Esophagus (tissue), 2 donors: ENCODE measurements around the gene GGN. TPM values are rescaled to one million over a fixed set of nuclear protein-coding genes. Genes with fewer than 3 reads are reported as not detected.
"Not testable (repeated sequence)": the region's sequence is repeated elsewhere in the genome, so short reads cannot be mapped to it uniquely, and the experiment has no call there.

ENCODE experiments used
- H3K27ac ChIP-seq, 2 donors: one replicate each; pipeline ENCODE4 v1.5.1; 2013; ENCODE audit warnings: low read depth in 2 of 2, mild to moderate bottlenecking in 2 of 2, inconsistent platforms in 1 of 2, low read length in 1 of 2, moderate library complexity in 1 of 2
- H3K27me3 ChIP-seq, 2 donors: one replicate each; pipeline ENCODE4 v1.6.1; 2013; ENCODE audit warnings: low read length in 2 of 2, control low read depth in 1 of 2, mild to moderate bottlenecking in 1 of 2; ENCODE audit not compliant: insufficient read depth in 2 of 2, control insufficient read depth in 1 of 2
- H3K36me3 ChIP-seq, 2 donors: one replicate each; pipeline ENCODE4 v1.6.1; 2013; ENCODE audit warnings: low read length in 1 of 2; ENCODE audit not compliant: control insufficient read depth in 2 of 2, insufficient read depth in 2 of 2
- H3K4me1 ChIP-seq, 2 donors: one replicate each; pipeline ENCODE4 v1.6.1; 2013; ENCODE audit warnings: low read length in 1 of 2; ENCODE audit not compliant: control insufficient read depth in 2 of 2, insufficient read depth in 2 of 2
- H3K4me3 ChIP-seq, 2 donors: one replicate each; pipeline ENCODE4 v1.5.1; 2013; ENCODE audit warnings: low read length in 2 of 2, mild to moderate bottlenecking in 2 of 2, low read depth in 1 of 2, moderate library complexity in 1 of 2
- H3K9me3 ChIP-seq, 2 donors: one replicate each; pipeline ENCODE4 v1.6.1; 2013; ENCODE audit warnings: mild to moderate bottlenecking in 2 of 2, low read depth in 1 of 2, low read length in 1 of 2, moderate library complexity in 1 of 2; ENCODE audit not compliant: control insufficient read depth in 2 of 2, insufficient read depth in 1 of 2
- WGBS, 2 donors: extraction: QIAGEN DNeasy Blood & Tissue Kit; methylation state at CpG; one replicate each; pipeline ENCODE4 v1.1.7; 2013; 5-methylcytosine and 5-hydroxymethylcytosine counted together
- polyA plus RNA-seq, 2 donors: library from polyadenylated mRNA; stranded (reverse); fragments of 200-250 nt; gene quantifications; one replicate each; pipeline ENCODE4 v1.2.3, GENCODE V29; 2013
- donor health status: healthy with polysubstance abuse.
- donor health status: Bipolar disorder and iron deficiency.

GGN gene
- polyA plus RNA-seq, 2 donors: 0.12 to 0.29 TPM

DNA sequence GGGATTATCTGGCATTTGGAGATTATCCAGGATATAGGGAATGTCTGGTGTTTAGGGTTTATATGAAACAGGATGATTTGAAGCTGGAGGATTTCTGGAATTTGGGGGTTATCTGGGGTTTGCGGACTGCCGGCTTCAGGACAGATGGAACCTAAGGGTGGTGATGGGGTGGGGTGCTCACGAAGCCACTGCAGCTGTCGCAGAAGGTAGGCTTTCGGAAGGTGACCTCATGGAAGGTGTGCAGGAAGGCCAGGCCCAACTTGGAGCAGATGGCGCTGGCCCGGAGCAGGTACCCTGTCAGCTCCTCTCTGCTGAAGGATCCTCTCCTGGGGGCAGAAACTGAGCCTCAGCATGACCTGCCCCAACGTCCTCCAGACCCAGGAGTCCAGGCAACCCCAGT, 24.7 kb upstream of the GGN start:
- Histone ChIP-seq H3K27ac (no peak overlapping the region), H3K36me3 (no peaks in the 10 kb centered on the region), H3K27me3 (no peaks in the 10 kb centered on the region), H3K4me3 (no peak overlapping the region), H3K4me1 (no peaks in the 10 kb centered on the region), H3K9me3 (no peaks in the 10 kb centered on the region)
- 89 to 91% methylated on average over 8 of the region's 8 CpGs for WGBS, 2 donors

DNA sequence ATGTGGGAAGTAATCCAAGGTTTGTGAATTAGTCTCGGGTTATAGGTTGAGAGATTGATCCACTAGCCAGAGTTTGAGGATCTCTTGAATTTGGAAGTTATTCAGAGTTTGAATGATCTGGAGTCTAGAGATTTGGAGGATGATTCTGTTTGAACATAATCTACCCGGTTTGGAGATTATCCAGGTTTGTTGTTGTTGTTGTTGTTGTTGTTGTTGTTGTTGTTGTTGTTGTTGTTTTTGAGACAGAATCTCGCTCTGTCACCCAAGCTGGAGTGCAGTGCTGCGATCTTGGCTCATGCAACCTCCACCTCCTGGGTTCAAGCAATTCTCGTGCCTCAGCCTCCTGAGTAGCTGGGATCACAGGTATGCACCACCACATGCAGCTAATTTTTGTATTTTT, 24.1 kb upstream of the GGN start:
- 85% methylated on average over 5 of the region's 5 CpGs for WGBS, 2 donors
- not testable (repeated sequence) for H3K36me3 ChIP-seq, H3K4me1 ChIP-seq, H3K27me3 ChIP-seq, H3K9me3 ChIP-seq, H3K4me3 ChIP-seq, H3K27ac ChIP-seq

DNA sequence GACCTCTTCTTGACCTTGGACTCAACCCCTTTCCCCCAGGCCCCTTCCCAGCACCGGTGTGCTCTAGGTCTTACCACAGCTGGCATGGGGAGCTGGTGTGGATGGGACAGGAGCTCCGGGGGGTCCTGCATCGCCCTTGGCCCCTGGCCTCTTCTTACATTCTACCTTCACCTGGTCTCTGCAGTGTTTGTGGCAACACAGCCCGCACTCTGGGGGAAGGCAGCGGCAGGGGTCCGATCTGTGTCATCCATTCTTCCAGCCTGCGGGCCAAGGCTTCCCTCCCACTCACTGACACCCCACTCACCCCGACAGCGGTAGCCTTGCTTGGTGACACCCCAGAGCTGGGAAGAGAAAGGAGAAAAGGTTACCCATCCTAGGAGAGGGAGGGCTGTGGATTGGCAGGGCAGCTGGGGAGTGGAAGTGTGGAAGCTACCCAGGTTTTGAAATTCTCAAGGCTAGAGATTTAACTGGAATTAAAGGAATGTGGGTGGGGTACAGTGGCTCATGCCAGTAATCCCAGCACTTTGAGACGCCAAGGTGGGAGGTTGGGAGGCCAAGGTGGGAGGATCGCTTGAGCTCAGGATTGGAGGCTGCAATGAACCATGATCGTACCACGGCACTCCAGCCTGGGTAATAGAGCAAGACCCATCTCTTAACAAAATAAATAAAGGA, 23.3 kb upstream of the GGN start:
- Histone ChIP-seq H3K9me3 (no peaks in the 10 kb centered on the region), H3K27me3 (no peaks in the 10 kb centered on the region), H3K36me3 (peaks cover 3 to 7% of the 10 kb centered on the region in 2 donors), H3K4me1 (no peaks in the 10 kb centered on the region), H3K27ac (no peak overlapping the region), H3K4me3 (no peak overlapping the region)
- WGBS, 2 donors: 83 to 85% methylated on average over 12 to 13 of the region's 13 CpGs

DNA sequence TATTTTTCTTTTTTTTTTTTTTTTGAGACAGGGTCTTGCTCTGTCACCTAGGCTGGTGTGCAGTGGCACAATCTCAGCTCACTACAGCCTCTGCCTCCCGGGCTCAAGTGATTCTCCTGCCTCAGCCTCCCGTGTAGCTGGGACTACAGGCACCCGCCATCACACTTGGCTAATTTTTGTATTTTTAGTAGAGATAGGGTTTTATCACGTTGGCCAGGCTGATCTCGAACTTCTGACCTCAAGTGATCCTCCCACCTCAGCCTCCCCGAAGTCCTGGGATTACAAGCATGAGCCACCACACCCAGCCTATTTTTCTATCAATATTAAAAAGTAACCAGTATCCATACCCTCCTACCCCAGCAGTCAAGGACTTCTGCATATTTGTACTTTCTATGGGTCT, 22.6 kb upstream of the GGN start:
- WGBS, 2 donors: 78 to 82% methylated on average over 6 of the region's 6 CpGs
- H3K4me1 ChIP-seq, H3K9me3 ChIP-seq, H3K36me3 ChIP-seq, H3K27ac ChIP-seq, H3K27me3 ChIP-seq, H3K4me3 ChIP-seq: not testable (repeated sequence)

- no peaks in the 10 kb centered on the region for H3K9me3 ChIP-seq
- H3K27me3 ChIP-seq: no peaks in the 10 kb centered on the region
- H3K4me1 ChIP-seq: no peaks in the 10 kb centered on the region
- peaks cover 3 to 16% of the 10 kb centered on the region in 2 donors for H3K36me3 ChIP-seq
- H3K27ac ChIP-seq: no peak overlapping the region
- 54 to 56% methylated on average over 7 of the region's 7 CpGs for WGBS, 2 donors
- no peak overlapping the region for H3K4me3 ChIP-seq
These were observed 21.8 kb upstream of the GGN start for GRCh38 chr19:38409631-38410133.

GRCh38 chr19:38405276-38405675, 17.4 kb upstream of the GGN start:
- no peak overlapping the region for H3K27ac ChIP-seq
- peaks cover 3 to 17% of the 10 kb centered on the region in 2 donors for H3K36me3 ChIP-seq
- H3K9me3 ChIP-seq: no peaks in the 10 kb centered on the region
- no peaks in the 10 kb centered on the region for H3K27me3 ChIP-seq
- H3K4me1 ChIP-seq: peaks cover 0 to 2% of the 10 kb centered on the region in 2 donors
- no peak overlapping the region for H3K4me3 ChIP-seq
- 95% methylated on average over 8 of the region's 8 CpGs for WGBS, 2 donors

GRCh38 chr19:38404858-38405257, 17.0 kb upstream of the GGN start:
- WGBS, 2 donors: 91 to 93% methylated on average over 6 of the region's 6 CpGs
- peaks cover 3 to 17% of the 10 kb centered on the region in 2 donors for H3K36me3 ChIP-seq
- H3K4me3 ChIP-seq: no peak overlapping the region

DNA sequence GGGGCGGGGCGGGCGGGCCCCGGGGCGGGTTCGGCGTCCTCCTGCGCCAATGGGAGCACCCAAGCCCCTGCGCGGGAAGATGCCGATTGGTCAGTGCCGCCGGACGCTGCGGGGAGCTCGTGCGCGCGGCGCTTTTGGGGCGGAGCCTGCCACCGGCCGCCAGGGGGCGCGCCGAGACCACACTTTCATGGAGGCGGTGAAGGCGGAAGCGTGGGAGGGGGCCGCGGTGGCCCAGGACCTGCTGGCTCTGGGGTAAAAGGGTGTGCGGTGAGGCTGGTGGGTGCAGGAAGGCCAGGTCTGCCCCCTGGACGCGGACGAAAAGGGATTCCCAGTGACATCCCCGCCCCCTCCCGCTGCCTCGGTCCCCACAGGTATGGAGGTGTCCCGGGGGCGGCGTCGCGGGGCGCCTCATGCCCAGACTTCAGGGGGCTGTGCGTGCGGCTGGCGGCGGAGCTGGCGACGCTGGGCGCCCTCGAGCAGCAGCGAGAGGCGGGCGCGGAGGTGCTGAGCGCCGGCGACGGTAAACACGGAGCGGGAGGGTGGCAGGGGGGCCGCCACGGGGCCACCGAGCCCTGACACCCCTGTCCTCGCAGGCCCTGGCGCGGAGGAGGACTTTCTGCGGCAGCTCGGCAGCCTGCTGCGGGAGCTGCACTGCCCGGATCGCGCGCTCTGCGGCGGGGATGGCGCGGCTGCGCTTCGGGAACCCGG, 15.3 kb upstream of the GGN start, which contains the start of gene FAM98C:
Gene FAM98C (plus strand): TSS at position 127 of the 708 bp plus-strand sequence. CDS start 61 bp downstream, at position 188.
- 0 to 1% methylated on average over 60 to 82 of the region's 82 CpGs for WGBS, 2 donors
- H3K27ac ChIP-seq: peak within 1 kb of the TSS; percentile 86 to 90
- peaks cover 0 to 2% of the 10 kb centered on the region in 2 donors for H3K4me1 ChIP-seq

More at GRCh38 chr19:38404858-38405257, 17.0 kb upstream of the GGN start:
- H3K27ac ChIP-seq: no peak overlapping the region
- no peaks in the 10 kb centered on the region for H3K27me3 ChIP-seq
- H3K9me3 ChIP-seq: no peaks in the 10 kb centered on the region
- peaks cover 0 to 2% of the 10 kb centered on the region in 2 donors for H3K4me1 ChIP-seq

DNA sequence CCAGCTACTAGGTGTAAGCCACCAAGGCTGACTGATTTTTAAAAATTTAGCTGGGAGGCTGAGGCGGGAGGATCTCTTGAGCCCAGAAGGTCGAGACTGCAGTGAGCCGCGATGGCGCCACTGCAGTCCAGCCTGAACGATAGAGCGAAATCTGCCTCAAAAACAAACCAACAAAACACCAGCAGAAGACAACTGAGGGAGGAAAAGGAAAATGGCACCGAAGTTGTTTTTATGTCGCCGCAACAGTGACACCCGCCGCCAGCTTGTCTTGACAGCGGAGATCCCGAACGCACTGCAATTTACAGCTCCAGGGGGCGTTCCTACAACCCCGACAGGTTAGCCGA, 14.8 kb upstream of the GGN start:
- Histone ChIP-seq H3K27me3 (no peaks in the 10 kb centered on the region), H3K27ac (peak overlapping the region; percentile 3 to 73), H3K4me1 (peaks cover 0 to 2% of the 10 kb centered on the region in 2 donors), H3K4me3 (peak overlapping the region; percentile 26 to 73), H3K36me3 (peaks cover 3 to 17% of the 10 kb centered on the region in 2 donors), H3K9me3 (no peaks in the 10 kb centered on the region)
- WGBS, 2 donors: 6 to 7% methylated on average over 18 of the region's 18 CpGs

More for the DNA sequence above, 15.3 kb upstream of the GGN start, which contains the start of gene FAM98C:
- Histone ChIP-seq H3K4me3 (peak within 1 kb of the TSS; percentile 73 to 99), H3K9me3 (no peaks in the 10 kb centered on the region), H3K27me3 (no peaks in the 10 kb centered on the region), H3K36me3 (peaks cover 3 to 17% of the 10 kb centered on the region in 2 donors)
